H54 (cell line): ENCODE measurements around the gene TYMS.
"Not testable (repeated sequence)": the region's sequence is repeated elsewhere in the genome, so short reads cannot be mapped to it uniquely, and the experiment has no call there.

ENCODE experiments used
- DNase-seq: peaks from one replicate; pipeline ENCODE4 v3.0.0; 2011; ENCODE audit warnings: low spot score, mixed read lengths; ENCODE audit not compliant: insufficient read length
- FAIRE-seq: peaks from 3 replicates; lab custom pipeline; 2011; peaks lifted over from hg19 to GRCh38; lab: Jason Lieb, UNC
- POLR2A ChIP-seq: IDR thresholded peaks from 2 replicates; pipeline ENCODE4 v1.6.1; 2011; ENCODE audit warnings: low read depth, mild to moderate bottlenecking, low read length

The TYMS gene

GRCh38 chr18:677145-677544, 19.7 kb downstream of the TYMS start:
- DNase-seq = no peak
- FAIRE-seq = no peak
- no peak for TF ChIP-seq POLR2A

DNA sequence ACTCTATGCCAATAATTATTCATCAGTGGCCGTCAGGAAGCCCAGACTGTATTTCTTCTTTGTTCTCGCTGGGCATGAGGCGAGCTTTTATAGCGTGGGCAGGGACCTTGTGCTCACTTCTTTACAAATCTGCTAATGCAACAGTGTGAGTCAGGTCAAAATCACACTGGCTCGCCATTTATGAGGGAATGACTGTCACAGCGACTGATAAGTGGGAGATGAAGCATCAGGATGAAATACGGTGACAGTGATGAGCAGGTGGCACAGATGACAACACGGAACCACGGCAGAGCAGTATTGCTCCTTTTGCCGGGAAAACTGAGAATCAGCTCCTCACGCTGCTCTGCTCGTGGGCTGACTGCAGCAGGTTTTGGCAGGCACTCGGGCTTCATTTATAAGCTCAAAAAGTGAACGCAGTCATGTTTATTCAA, 20.5 kb downstream of the TYMS start:
- no peak for TF ChIP-seq POLR2A
- DNase-seq (no peak), FAIRE-seq (no peak)

DNA sequence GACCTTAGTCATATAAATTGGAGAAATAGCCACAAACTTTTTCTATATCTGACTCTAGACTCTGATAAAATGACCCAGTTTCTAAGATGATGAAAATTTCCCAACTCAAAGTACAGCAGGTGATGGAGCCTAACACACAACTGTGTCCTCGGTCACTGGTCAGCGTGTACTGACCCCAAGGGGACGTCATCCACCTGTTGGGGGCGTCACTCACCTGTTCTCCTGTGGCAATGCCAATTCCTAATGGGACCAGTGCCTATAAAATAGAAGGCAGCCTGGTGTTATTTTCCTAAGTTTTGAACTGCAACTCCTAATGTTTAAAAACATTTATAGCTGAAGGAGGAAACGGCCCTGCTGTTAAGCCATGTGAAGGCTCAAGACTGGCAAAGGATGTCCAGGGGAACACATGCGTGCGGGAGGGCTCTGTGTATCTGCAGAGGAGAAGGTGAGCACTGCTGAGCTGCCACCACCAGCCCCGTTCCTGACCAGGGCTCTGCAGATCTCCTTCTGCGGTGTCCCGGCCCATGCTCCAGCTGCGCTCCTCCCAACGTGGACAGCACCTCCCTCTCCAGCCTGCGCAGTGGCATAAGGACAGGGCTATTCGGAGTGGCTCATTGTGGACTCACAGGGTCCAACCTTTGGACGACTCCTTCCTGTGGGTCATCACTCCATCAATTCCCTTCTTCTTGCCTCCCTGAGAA, 21.2 kb downstream of the TYMS start:
- FAIRE-seq = no peak
- no peak for DNase-seq
- TF ChIP-seq POLR2A = no peak

DNA sequence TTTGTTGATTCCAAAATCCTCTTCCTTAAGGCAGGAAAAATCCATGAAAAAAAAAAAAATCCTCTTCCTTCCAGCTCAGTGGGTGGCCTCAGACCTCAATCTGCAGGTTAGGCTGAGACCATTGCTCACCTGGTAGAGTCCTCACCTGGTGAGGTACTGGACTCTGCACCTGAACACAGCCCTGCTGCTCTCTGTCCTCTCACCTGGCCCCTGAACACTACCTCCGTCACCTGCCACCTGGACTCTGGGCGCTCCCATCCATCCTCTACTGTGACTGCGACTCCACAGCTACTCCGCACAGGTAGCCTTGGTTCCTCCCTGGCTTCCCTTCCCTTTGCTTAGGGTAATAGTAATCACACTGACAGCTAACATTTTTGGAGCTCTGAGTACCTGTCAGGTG, 22.1 kb downstream of the TYMS start:
- no peak for FAIRE-seq

GRCh38 chr18:680392-680791, 22.9 kb downstream of the TYMS start:
- DNase-seq (no peak), FAIRE-seq (no peak)
- no peak for TF ChIP-seq POLR2A

More for the DNA sequence above, 22.1 kb downstream of the TYMS start:
- TF ChIP-seq POLR2A = no peak
- no peak for DNase-seq

GRCh38 chr18:681985-682384, 24.5 kb downstream of the TYMS start:
- TF ChIP-seq POLR2A = no peak
- DNase-seq (no peak), FAIRE-seq (no peak)

DNA sequence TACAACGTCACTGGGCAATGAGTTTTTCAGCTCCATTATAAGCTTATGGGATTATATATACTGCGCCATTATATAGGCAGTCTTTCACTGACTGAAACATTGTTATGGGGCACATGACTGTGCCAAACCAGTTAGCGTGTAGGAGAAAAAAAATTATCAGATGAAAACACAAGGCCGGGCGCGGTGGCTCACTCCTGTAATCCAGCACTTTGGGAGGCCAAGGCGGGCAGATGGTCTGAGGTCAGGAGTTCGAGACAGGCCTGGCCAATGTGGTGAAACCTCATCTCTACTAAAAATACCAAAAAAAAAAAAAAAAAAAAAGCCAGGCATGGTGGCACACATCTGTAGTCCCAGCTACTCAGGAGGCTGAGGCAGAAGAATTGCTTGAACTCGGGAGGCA, 25.0 kb downstream of the TYMS start:
- not testable (repeated sequence) for DNase-seq, FAIRE-seq

DNA sequence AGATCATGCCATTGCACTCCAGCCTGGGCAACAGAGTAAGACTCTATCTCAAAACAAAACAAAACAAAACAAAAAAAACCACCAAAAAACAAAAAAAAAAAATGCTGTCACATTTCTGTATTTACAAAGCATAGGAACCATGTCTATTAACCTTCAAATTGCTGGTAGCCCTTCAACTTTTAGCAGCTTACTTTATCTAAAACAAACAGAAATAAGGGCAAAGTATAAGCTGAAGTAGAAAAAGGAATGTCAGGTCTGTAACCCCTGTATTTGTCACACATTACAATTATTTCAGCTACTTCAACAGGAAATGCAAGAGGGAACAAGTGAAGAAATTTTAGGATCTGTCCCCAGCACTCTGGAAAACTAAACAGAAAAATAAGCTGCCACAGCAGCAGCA, 25.4 kb downstream of the TYMS start:
- FAIRE-seq = no peak
- no peak for DNase-seq

DNA sequence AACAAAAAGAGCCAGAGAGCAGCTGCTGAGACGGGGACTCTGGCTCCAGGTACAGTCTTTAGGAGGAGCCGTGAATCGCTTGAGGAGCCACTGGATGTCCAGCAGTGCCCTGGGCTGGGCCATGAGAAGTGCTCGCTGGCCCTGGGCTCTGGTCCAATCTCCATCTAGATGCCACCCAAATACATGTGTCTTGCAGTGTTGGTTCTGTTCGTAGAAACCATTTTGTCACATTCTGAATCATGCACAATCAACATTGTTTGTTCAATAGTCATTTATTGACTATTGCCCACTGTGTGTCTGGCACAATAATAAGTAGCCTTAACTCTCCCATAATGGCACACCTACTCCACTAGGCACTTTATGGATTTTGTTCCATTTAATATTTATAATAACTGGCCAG, 26.1 kb downstream of the TYMS start:
- no peak for FAIRE-seq
- no peak for DNase-seq
- no peak for TF ChIP-seq POLR2A

More for the DNA sequence above, 25.4 kb downstream of the TYMS start:
- no peak for TF ChIP-seq POLR2A

- no peak for FAIRE-seq
- DNase-seq = no peak
- TF ChIP-seq POLR2A = no peak
Measured at GRCh38 chr18:685438-685837, 28.0 kb downstream of the TYMS start.

DNA sequence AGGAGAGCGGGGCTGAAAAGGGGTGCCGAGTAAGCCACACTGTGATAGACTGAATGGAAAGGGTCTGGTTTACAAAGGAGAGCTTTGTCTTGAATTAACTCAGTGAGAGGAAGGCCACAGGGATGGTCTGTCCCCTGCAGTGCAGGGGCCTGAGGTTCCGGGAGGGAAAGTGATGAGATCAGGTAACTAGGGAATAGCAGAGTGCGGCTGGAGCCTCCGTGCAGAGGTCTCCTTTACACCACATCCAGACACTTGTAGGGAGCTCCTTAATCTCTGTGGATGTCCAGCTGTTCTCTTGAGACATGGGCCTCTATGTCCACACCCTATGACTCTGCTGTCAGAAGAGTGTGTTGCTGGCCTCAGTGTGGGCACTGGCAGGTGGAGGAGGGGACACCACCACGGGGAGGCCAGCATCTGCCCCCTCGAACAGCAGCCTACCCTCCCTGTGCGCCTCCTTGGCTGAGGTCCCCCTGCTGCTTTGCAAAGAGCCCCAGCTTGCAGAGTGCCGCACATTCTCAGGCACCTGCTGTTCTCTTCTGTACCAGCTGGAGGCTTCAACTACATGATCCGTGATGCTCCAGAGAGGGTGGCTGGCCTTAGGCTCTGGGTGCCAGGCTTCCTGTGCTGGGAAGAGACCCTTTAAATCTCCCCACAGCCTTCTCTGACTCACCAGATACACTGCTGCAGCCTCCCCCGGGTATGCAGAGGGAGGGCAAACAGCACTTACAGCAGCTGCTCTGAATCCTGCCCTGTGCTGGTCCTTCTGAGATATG, 29.1 kb downstream of the TYMS start:
- no peak for FAIRE-seq
- DNase-seq = no peak
- TF ChIP-seq POLR2A = no peak

GRCh38 chr18:688323-688722, 30.9 kb downstream of the TYMS start:
- FAIRE-seq (no peak), DNase-seq (no peak)
- no peak for TF ChIP-seq POLR2A

DNA sequence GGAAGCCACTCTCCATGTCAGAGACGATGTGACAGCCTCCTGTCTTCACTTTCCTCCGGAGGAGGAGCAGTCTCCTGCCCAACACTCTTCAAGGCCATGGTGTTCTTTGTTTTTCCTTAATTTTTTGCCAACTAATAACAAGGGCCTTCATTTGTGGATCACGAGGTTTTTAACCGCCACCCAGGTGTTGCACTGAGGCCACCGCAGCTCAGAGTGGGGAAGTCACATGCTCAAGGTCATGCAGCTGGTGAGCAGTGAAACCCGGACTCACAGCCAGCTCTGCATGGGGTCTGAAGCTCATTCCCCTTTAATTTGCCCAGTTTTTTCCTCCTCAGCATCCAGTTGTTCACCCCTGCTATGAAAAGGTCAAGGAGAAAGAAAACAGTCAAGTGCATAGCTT, 35.4 kb downstream of the TYMS start:
- no peak for FAIRE-seq
- no peak for TF ChIP-seq POLR2A
- DNase-seq = no peak

DNA sequence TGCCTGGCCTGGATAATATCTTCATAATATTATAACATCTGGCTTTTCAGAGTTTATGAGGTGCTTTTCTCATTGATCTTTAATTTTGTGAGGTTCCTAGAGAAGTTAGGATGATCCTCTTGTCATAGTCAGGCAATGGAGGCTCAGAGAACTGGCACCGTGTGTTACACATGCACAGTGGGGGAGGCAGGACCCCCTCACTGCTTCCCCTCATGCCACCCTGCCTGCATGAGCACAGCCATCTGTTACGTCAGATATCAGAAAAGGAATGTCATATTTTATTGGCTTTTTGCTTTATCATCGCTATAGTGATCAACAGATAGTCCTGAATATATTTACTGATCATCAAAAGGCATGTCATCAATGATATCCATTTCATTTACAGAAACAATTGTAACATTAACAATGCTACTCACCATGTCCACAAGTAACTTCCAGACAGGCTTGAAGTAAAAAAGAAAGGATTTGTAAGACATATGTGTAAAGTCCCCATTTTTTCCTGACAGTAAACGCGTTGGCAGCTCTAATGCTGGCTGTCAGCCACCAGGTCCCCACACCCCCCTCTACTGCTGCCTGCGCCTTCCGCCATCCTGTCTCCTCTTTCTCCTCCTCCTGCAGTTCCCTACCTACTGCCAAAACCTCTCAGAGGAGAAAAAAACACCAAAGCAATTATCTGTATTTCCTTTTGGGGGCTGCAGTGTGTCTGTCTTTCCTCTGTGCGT, 36.2 kb downstream of the TYMS start:
- no peak for FAIRE-seq
- no peak for DNase-seq
- no peak for TF ChIP-seq POLR2A

- no peak for TF ChIP-seq POLR2A
- FAIRE-seq (no peak), DNase-seq (no peak)
Measured at GRCh38 chr18:697012-697411, 39.6 kb downstream of the TYMS start.
